Measurements from ENCODE around the gene ZAR1.

- TF ChIP-seq FOXM1 (IDR thresholded peaks at IDR 0.05; ENCODE audit: borderline replicate concordance) (no peak), SUZ12 (IDR thresholded peaks at IDR 0.05) (no peak)
These were observed 14.3 kb downstream of the ZAR1 start for GRCh38 chr4:48504352-48504751.

Measured in HEK293T (cell line).